GM19240 (cell line): ENCODE results near the gene CCDC12.

ENCODE experiments used
- DNase-seq: peaks from one replicate; pipeline ENCODE4 v3.0.0; 2011; ENCODE audit warnings: low spot score; ENCODE audit not compliant: insufficient read length

Gene CCDC12

DNA sequence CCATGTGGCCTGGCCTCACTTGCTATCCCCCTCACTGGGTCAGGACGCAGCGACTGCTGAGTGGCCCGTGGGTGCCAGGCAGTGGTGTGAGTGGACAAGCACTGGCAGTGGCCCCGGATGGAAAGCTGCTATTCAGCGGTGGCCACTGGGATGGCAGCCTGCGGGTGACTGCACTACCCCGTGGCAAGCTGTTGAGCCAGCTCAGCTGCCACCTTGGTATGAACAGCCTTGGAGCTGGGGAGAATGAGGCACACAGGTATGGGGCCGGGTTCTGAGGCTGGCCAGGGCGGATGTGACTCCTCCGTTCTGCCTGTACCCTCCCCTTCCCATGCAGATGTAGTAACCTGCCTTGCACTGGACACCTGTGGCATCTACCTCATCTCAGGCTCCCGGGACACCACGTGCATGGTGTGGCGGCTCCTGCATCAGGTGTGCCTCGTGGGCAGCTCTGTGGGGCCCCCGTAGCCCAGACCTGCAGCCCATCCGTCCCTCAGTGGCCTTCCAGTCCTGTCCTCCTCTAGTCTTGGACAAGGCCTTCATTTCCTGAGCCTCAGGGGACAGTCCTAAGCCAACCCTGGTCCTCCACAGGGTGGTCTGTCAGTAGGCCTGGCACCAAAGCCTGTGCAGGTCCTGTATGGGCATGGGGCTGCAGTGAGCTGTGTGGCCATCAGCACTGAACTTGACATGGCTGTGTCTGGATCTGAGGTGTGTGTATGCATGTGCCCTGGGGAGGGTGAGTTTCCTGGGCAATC is 31.1 kb upstream of the CCDC12 start:
- no peak for DNase-seq

DNA sequence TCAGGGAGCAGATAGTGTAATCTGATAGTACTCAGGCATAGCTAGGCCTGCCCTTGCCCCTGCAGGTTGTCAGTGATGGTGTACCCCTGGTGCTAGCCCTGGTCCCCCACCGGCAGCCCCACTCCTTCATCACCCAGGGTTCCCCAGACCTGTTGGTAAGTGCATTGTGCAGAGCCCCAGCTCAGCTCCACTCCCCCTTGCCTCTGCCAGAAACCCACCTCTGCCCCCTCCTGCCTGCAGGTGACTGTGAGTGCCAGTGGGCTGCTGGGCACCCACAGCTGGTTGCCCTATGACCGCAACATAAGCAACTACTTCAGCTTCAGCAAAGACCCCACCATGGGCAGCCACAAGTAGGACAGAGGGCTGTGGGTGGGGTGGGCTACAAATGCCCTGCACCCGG is 30.5 kb upstream of the CCDC12 start:
- no peak for DNase-seq

DNA sequence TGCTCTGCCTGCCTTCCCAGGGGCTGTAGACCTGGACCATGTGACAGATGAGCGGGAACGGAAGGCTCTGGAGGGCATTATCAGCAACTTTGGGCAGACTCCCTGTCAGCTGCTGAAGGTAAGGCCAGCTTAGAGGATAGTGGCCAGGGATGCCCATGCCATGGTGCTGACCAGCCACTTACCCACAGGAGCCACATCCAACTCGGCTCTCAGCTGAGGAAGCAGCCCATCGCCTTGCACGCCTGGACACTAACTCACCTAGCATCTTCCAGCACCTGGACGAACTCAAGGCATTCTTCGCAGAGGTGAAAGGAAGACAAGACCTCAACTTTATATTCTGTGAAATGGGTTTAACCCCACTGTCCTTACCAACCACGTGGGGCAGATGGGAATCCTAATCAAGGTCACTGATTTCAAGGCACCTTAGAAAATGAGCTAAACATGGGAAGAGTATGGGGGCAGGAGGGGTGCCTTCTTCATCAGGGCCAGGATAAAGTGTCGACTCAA is 29.7 kb upstream of the CCDC12 start:
- DNase-seq, result no peak

DNA sequence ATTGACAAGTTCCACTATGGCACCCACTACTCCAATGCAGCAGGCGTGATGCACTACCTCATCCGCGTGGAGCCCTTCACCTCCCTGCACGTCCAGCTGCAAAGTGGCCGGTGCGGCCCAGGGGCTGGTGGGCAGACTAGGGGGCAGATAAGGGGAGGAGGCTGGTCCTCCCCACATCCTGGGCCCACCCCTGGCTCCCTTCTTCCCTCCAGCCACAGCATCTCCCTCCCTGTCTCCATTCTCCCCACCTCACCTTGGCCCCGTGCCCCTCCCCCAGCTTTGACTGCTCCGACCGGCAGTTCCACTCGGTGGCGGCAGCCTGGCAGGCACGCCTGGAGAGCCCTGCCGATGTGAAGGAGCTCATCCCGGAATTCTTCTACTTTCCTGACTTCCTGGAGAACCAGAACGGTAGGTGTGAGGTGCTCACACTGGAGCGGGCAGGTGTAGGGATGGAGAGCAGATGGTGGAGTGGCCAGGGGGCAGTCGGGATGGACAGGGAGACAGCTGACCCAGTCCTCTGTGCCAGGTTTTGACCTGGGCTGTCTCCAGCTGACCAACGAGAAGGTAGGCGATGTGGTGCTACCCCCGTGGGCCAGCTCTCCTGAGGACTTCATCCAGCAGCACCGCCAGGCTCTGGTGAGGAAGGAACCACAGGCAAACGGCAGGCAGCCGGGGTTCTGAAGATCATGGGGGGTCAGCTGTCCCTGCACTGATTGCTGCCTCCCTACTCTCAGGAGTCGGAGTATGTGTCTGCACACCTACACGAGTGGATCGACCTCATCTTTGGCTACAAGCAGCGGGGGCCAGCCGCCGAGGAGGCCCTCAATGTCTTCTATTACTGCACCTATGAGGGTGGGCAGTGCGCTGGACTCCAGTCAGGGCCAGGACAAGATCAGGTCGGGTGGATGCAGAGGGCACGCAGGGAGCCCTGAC is 28.9 kb upstream of the CCDC12 start:
- no peak for DNase-seq

DNA sequence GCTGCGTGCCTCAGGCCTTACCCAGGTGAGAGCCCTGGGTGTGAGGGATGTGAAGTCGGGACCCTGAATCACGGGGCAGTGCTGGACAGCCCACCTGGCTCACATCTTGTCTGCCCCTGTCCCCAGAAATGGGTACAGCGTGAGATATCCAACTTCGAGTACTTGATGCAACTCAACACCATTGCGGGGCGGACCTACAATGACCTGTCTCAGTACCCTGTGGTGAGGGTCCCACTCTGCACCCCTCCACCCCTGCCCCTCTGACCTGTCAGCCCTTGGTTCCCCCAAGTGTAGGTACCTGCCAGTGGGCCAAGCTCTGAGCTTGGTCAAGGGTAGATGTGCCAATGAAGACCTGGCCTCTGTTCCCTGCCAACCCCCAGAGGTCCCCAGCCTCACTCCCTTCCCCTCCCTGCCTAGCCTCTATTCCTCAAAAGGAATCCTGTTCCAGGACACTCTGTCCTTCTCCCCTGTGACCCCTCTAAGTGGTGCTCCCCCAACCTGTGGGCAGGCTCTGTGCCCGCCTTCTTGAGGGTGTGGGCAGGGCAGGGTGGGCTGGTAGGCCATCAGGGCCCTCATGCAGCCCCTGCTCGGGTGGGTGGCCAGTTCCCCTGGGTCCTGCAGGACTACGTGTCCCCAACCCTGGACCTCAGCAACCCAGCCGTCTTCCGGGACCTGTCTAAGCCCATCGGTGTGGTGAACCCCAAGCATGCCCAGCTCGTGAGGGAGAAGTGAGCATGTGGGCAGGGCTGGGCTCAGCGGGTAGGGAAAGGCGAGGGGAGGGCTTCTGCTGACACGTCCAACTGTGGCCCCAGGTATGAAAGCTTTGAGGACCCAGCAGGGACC is 28.0 kb upstream of the CCDC12 start:
- DNase-seq, result no peak

DNA sequence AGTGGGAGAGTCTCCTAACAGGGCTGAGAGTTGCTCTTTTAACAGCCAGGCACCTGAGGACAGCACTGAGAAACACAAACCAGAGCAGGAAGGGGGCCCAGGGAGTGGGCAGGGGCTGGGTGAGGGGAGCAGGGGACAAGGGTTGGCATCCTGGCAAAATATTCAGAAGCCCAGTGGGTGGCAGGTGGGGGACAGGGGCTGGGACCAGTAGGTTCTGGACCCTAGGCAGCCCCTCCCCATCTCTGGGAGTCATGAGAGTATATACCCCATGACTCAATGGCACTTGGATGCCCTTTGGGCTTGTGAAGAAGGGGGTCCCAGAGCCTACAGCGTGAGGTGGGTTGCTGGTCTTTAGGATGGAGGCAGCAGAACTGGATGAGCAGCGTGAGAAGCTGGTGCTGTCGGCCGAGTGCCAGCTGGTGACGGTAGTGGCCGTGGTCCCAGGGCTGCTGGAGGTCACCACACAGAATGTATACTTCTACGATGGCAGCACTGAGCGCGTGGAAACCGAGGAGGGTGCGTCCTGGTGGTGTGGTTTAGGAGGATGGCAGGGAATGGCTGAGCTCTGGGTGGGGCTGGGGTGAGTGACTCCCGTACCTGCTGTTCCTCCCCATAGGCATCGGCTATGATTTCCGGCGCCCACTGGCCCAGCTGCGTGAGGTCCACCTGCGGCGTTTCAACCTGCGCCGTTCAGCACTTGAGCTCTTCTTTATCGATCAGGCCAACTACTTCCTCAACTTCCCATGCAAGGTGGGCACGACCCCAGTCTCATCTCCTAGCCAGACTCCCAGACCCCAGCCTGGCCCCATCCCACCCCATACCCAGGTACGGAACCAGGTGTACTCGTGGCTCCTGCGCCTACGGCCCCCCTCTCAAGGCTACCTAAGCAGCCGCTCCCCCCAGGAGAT is 27.2 kb upstream of the CCDC12 start:
- no peak for DNase-seq

DNA sequence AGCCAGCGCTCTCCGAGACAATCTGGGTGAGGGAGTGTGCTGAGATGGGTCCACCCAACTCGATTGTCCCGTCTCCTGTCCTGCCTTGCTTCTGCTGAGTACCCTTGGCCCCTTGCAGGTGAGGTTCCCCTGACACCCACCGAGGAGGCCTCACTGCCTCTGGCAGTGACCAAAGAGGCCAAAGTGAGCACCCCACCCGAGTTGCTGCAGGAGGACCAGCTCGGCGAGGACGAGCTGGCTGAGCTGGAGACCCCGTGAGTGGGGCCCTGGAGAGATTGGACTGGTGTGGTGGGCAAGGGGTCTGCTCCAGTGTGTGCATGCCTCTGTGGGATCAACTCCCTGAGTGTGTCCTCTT is 26.5 kb upstream of the CCDC12 start:
- DNase-seq, result no peak

DNA sequence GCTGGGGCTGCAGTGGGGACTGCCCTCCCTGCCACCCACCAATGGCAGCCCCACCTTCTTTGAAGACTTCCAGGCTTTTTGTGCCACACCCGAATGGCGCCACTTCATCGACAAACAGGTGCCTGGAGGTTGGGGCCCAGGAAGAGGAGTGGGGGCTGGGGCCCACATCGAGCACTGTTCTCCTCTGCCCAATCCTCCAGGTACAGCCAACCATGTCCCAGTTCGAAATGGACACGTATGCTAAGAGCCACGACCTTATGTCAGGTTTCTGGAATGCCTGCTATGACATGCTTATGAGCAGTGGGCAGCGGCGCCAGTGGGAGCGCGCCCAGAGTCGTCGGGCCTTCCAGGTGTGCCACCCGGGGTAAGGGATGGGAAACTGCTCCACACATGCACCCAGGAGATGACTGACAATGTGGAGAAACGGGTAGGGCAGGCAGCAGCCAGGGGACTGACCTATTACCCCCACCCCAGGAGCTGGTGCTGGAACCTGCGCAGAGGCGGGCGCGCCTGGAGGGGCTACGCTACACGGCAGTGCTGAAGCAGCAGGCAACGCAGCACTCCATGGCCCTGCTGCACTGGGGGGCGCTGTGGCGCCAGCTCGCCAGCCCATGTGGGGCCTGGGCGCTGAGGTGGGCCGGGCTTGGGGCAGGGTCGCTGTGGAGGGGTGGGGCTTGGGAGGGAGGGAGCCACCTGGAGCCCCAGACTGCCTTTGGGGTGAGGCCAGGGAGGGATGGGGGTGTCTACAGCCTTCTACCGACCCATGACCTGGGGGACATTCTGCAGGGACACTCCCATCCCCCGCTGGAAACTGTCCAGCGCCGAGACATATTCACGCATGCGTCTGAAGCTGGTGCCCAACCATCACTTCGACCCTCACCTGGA is 25.9 kb upstream of the CCDC12 start:
- DNase-seq, result no peak

DNA sequence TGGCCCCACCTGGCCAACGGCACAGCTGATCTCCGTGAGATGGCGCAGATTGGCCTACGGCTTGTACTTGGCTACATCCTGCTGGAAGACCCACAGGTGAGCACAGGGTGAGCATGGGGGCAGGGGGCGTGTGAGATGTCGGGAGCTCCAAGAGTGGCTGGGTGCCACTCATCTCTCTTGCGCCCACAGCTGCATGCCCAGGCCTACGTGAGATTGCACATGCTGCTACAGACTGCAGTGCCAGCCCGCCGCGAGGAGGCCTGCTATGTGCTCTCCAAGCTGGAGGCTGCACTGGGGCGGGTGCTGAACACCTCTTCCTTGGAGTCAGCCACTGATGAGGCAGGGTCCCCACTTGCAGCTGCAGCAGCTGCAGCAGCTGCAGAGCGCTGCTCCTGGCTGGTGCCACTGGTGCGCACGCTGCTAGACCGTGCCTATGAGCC is 25.2 kb upstream of the CCDC12 start:
- DNase-seq, result no peak

DNA sequence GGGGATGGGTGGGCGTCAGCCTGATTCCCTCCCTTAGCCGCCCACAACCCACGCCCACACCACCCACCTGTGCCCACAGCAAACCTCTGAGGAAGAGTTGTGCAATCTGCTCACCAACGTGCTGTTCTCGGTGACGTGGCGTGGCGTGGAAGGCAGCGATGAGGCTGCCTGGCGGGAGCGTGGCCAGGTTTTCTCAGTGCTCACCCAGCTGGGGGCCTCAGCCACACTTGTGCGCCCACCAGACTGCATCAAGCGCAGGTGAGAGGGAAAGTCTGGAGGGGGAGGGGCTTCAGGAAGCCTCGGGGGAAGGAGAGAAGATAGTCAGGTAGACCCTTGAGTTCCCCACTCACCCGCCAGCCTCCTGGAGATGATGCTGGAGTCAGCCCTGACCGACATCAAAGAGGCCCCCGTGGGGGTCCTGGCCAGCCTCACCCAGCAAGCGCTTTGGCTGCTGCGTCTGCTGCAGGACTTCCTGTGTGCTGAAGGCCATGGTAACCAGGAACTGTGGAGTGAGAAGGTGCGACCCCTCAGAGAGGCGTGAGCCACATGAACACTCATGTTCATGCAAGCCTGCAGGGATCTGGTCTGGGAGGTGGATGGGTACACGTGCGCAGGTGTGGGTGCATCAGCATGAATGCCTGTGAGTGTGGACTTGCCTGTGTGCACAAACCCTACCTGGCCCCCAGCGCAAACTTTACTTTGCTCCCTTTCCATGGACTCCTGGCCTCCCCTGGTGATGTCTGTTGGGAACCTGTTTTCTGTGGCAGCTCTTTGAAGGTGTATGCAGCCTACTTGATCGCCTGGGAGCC is 24.6 kb upstream of the CCDC12 start:
- no peak for DNase-seq

DNA sequence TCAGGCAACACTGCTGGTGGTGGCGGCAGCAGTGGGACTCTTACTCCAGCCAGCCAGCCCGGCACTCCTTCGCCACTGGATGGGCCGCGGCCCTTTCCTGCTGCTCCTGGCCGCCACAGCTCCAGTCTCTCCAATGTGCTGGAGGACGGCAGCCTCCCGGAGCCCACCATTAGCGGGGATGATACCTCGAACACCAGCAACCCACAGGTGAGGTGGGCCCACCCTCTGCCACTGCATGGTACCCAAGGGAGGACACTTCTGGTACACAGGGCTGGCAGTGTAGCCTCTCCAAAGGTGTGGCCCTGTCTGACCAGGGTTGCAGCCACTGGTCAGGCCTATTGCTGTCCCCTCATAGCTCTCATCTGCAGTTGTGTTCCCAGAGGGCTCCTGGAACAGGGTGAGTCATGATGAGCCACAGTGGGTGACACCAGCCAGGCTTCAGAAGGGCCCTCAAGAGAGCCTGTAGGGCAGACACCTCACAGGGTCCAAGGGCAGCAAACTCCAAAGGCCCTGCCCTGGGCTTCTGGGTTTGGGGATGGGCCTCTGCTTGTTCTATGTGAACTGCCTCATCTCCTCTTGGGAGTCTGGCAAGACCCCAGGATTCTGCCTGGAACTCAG is 23.8 kb upstream of the CCDC12 start:
- DNase-seq, result no peak

DNA sequence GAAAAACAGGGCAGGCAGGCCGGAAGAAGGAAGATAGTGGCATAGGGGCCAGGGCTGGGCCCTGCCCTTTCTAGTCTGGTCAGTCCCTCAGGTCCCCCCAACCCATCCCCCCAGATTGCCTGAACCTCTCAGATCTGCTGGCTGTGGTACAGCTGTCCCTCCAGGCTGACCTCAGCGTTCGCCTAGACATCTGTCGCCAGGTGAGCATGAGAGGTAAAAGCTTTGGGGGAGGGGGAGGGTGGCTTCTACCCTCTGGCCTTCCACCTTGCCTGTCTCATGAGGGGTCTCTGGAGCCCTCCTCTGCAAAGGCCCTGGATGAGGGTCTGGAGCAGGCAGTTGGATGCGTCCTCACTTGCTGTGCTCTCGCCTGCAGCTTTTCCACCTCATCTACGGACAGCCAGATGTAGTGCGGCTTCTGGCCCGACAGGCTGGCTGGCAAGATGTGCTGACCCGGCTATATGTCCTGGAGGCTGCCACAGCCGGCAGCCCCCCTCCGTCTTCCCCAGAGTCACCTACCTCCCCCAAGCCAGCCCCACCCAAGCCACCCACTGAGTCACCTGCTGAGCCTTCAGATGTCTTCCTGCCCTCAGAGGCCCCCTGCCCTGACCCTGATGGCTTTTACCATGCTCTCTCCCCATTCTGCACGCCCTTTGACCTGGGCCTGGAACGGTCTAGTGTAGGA is 23.1 kb upstream of the CCDC12 start:
- no peak for DNase-seq

DNA sequence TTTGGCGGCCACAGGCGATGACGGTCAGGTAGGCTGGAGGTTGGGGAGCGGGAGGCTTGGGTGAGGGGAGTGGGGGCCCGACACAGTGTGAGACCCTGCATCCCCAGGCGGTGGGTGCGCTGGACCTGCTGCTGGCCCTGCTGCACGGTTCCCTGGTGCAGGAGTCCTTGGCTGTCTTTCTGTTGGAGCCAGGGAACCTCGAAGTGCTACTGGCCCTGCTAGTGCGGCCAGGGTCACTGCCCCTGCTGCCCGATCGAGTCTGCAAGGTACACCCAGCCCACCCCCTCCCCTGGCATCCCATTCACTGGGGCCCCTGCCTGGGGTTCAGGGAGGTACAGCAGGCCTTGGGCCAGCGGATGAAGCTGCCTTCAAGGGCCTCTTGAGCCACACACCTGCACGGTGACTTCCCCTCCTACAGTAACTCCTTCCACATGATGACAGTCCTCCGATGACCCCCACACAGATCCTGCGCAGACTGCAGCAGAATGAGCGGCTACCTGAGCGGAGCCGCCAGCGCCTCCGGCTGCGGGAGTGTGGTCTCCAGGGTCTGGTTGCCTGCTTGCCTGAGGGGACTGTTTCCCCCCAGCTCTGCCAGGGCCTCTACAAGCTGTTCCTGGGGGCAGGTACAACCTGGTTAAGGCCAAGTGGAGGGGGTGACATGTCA is 22.4 kb upstream of the CCDC12 start:
- no peak for DNase-seq

DNA sequence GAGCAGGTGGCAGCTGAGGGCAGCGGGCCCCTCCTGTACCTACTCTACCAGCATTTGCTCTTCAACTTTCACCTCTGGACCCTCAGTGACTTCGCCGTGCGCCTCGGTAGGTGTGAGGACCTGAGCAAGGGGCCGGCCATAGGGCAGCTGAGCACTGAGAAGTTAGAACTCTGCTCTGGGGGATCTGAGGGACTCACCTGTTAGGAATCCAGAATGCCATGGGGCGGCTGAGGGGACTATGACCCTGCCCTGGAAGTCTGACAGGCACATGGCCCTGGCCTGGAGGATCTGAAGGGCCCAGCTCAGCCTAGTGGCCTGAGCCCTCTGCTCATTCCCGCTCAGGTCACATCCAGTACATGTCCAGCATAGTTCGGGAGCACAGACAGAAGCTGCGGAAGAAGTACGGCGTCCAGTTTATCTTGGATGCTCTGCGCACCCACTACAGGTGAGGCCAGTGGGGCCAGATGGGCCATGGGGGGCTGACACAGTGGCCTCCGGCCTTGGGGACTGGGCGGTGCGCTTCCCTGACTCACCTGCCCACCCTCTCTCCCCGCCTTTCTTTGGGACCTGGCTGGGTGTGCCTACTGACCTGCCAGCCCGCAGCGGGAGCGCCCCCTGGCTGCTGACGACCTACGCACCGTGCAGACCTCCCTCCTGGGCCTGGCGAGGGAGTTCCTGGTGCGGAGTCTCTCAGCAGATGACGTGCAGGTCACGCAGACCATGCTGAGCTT is 21.7 kb upstream of the CCDC12 start:
- peak; percentile 91 for DNase-seq

DNA sequence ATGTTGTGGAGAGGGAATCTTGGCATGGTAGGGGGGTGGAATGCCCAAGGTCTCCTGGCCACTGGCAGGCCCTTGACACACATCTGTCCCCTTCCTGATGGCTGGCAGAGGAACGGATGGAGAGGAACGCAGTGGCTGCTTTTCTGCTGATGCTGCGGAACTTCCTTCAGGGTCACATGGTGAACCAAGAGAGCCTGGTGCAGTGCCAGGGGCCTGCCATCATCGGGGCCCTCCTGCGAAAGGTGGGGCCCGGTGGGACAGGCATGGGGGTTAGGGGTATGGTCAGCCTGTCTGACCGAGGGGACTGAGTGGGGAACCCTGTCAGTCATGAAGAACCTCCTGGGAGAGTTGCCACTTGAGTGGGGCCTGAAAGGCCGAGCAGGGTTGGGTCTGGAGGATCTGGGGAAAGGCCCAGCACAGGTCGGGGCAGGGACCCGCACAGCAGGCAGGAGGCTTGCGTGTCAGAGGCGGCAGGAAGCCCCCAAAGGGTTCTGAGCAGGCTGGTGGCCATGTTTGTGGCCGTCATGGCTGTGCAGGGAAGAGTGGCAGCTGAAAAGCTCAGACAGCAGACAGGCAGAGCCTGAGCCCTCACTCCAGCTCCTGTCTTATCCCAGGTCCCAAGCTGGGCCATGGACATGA is 21.0 kb upstream of the CCDC12 start:
- DNase-seq, result no peak
